K562 (cell line): ENCODE results near the gene OXSR1. TPM values are rescaled to one million over a fixed set of nuclear protein-coding genes. Genes with fewer than 3 reads are reported as not detected.

Source experiments
- CBX8 ChIP-seq: fragments of 200-600 bp; sonication (generic); IDR thresholded peaks from 2 replicates; pipeline ENCODE4 v1.6.1; 2012; ENCODE audit warnings: borderline replicate concordance, mixed run types, low read depth, mild to moderate bottlenecking, moderate library complexity, mixed read lengths, low read length, control low read depth, inconsistent platforms; ENCODE audit not compliant: poor library complexity, severe bottlenecking; ENCODE audit errors: extremely low read depth
- CHCHD3 ChIP-seq: fragments of 250-450 bp; sonication (Bioruptor Pico); IDR thresholded peaks from 2 replicates; pipeline ENCODE4 v2.1.2; 2022; ENCODE audit warnings: mild to moderate bottlenecking
- CREB1 ChIP-seq, 2 experiments: sonication (generic) in 1 of 2; formaldehyde crosslinking in 1 of 2; IDR thresholded peaks; 2 replicates each; pipeline versions ENCODE4 v1.6.1 to v1.8.0; 2012 to 2022; ENCODE audit warnings: inconsistent platforms in 1 of 2, mild to moderate bottlenecking in 1 of 2, missing genetic modification reagents in 1 of 2, moderate library complexity in 1 of 2
- CREB5 ChIP-seq: fragments of 250-450 bp; sonication (Bioruptor Pico); IDR thresholded peaks from 2 replicates; pipeline ENCODE4 v1.5.0; 2020; ENCODE audit warnings: mild to moderate bottlenecking
- DDX20 ChIP-seq: fragments of 450-650 bp; IDR thresholded peaks from 2 replicates; pipeline ENCODE4 v1.6.1; 2016; ENCODE audit warnings: missing genetic modification characterization, low read depth, mild to moderate bottlenecking, missing compliant biosample characterization, moderate library complexity
- ETV5 ChIP-seq: sonication (generic); formaldehyde crosslinking; IDR thresholded peaks from 2 replicates; pipeline ENCODE4 v1.4.0; 2020; ENCODE audit warnings: low read depth, mild to moderate bottlenecking, missing genetic modification reagents
- GABPB1 ChIP-seq: sonication (generic); formaldehyde crosslinking; IDR thresholded peaks from 2 replicates; pipeline ENCODE4 v1.8.0; 2022; ENCODE audit warnings: mild to moderate bottlenecking, missing genetic modification reagents
- HMG20A ChIP-seq: fragments of 450-650 bp; formaldehyde crosslinking; conservative IDR thresholded peaks from 2 replicates; pipeline ENCODE4 v1.4.0; 2020; ENCODE audit warnings: mild to moderate bottlenecking, mixed read lengths
- MAX ChIP-seq: sonication (generic); formaldehyde crosslinking; IDR thresholded peaks from 2 replicates; pipeline ENCODE4 v1.9.0; 2022; ENCODE audit warnings: mild to moderate bottlenecking, missing genetic modification reagents
- NONO ChIP-seq, 2 experiments: fragments of 200-400 bp in 1 of 2; fragments of 450-650 bp in 1 of 2; formaldehyde crosslinking in 1 of 2; IDR thresholded peaks; 2 replicates each; pipeline ENCODE4 v1.6.1; 2017; ENCODE audit warnings: low read depth in 2 of 2, mild to moderate bottlenecking in 2 of 2, moderate library complexity in 2 of 2, low read length in 1 of 2
- POLR2AphosphoS5 ChIP-seq: IDR thresholded peaks from 2 replicates; pipeline ENCODE4 v1.6.1; 2011; ENCODE audit warnings: mild to moderate bottlenecking, low read depth, low read length, moderate library complexity; ENCODE audit not compliant: control insufficient read depth, insufficient read depth
- PYGO2 ChIP-seq: fragments of 450-650 bp; IDR thresholded peaks from 2 replicates; pipeline ENCODE4 v1.6.1; 2016; ENCODE audit warnings: mild to moderate bottlenecking, missing genetic modification characterization, moderate library complexity, missing compliant biosample characterization
- SIRT6 ChIP-seq: IDR thresholded peaks from one replicate; pipeline ENCODE4 v1.6.1; 2012; ENCODE audit warnings: low read depth, mild to moderate bottlenecking, control low read depth, inconsistent platforms, low read length, moderate library complexity
- TEAD1 ChIP-seq, 2 experiments: fragments of 450-650 bp in 1 of 2; sonication (generic) in 1 of 2; formaldehyde crosslinking; IDR thresholded peaks; 2 replicates each; pipeline versions ENCODE4 v1.4.0 to v1.8.0; 2020 to 2022; ENCODE audit warnings: mild to moderate bottlenecking in 2 of 2, missing genetic modification reagents in 1 of 2
- TEAD2 ChIP-seq: fragments of 450-650 bp; IDR thresholded peaks from 2 replicates; pipeline ENCODE4 v1.6.1; 2016; ENCODE audit warnings: missing genetic modification characterization, control low read depth, missing compliant biosample characterization
- ZBTB9 ChIP-seq: fragments of 450-650 bp; formaldehyde crosslinking; IDR thresholded peaks from 2 replicates; pipeline ENCODE4 v1.4.0; 2020; ENCODE audit warnings: mild to moderate bottlenecking, moderate library complexity
- ZKSCAN1 ChIP-seq: fragments of 150-350 bp; IDR thresholded peaks from 2 replicates; pipeline ENCODE4 v1.6.1; 2016; ENCODE audit warnings: low read depth, low read length
- ZNF133 ChIP-seq: fragments of 250-450 bp; sonication (Bioruptor Pico); IDR thresholded peaks from 2 replicates; pipeline ENCODE4 v1.4.0; 2020; ENCODE audit warnings: mild to moderate bottlenecking
- ZNF175 ChIP-seq: fragments of 200-800 bp; sonication (Bioruptor generic); IDR thresholded peaks from 2 replicates; pipeline ENCODE4 v1.6.1; 2016; ENCODE audit warnings: low read depth, mild to moderate bottlenecking, missing genetic modification characterization, missing compliant biosample characterization
- ZNF511 ChIP-seq: sonication (generic); formaldehyde crosslinking; IDR thresholded peaks from 2 replicates; pipeline ENCODE4 v1.8.0; 2022; ENCODE audit warnings: mild to moderate bottlenecking, missing genetic modification reagents
- ZNF586 ChIP-seq: fragments of 450-650 bp; formaldehyde crosslinking; conservative IDR thresholded peaks from 2 replicates; pipeline ENCODE4 v1.4.0; 2020; ENCODE audit warnings: mild to moderate bottlenecking, moderate library complexity
- ZNF639 ChIP-seq, 2 experiments: fragments of 200-800 bp in 1 of 2; sonication (Bioruptor generic) in 1 of 2; sonication (generic) in 1 of 2; formaldehyde crosslinking in 1 of 2; IDR thresholded peaks in 1 of 2; conservative IDR thresholded peaks in 1 of 2; 2 replicates each; pipeline versions ENCODE4 v1.5.0 to v1.6.1; 2016 to 2020; ENCODE audit warnings: missing compliant biosample characterization in 1 of 2, missing genetic modification characterization in 1 of 2, missing genetic modification reagents in 1 of 2
- ZNF668 ChIP-seq: fragments of 250-450 bp; sonication (Bioruptor Pico); IDR thresholded peaks from 2 replicates; pipeline ENCODE4 v1.8.0; 2022; ENCODE audit warnings: mild to moderate bottlenecking, inconsistent platforms
- ZNF699 ChIP-seq: fragments of 250-450 bp; sonication (Bioruptor Pico); IDR thresholded peaks from 2 replicates; pipeline ENCODE4 v1.8.0; 2021; ENCODE audit warnings: mild to moderate bottlenecking, moderate library complexity; ENCODE audit not compliant: insufficient replicate concordance
- polyA plus RNA-seq, 8 experiments: library from polyadenylated mRNA; depleted of rRNA in 4 of 8; stranded (reverse) in 5 of 8; unstranded in 3 of 8; fragments of >200 nt; fragmentation: Nextera tagmentation in 2 of 8; fragmentation: Illumina TruSeq in 1 of 8; extraction: Ambion mirVana in 2 of 8; extraction: Trizol in 1 of 8; gene quantifications; 2 replicates each; pipeline versions ENCODE4 v1.2.1 to v1.2.3, GENCODE V29; 2011 to 2014; ENCODE audit warnings: inconsistent platforms in 1 of 8, missing spikeins in 1 of 8
- total RNA-seq, 7 experiments: library from RNA; depleted of rRNA in 6 of 7; stranded (reverse); fragments of >200 nt in 6 of 7; fragmentation: Illumina TruSeq in 2 of 7; extraction: Trizol in 2 of 7; gene quantifications; 2 replicates each; pipeline versions ENCODE4 v1.2.1 to v1.2.3, GENCODE V29; 2011 to 2021; ENCODE audit warnings: low replicate concordance in 1 of 7

Gene OXSR1
- total and polyA plus RNA-seq, 9 of the 15 experiments (the other 6 are each of a cell fraction or from before 2014, with no cell fraction given) = 15.7 to 87.6 (median 48.7) TPM

GRCh38 chr3:38164643-38164951, 740 bp upstream of the OXSR1 start (continued):
- no peak for TF ChIP-seq CBX8
- TF ChIP-seq CHCHD3 (CRISPR knock-in tag) = no peak
- TF ChIP-seq DDX20 (tag) = no peak
- TF ChIP-seq ETV5 (CRISPR knock-in tag) = no peak
- no peak for TF ChIP-seq GABPB1 (CRISPR knock-in tag)
- TF ChIP-seq ZNF511 = 0 out of 2 replicates have a peak, but pooled peaks have one; percentile 10
- TF ChIP-seq ZKSCAN1 = no peak
- no peak for TF ChIP-seq SIRT6
- TF ChIP-seq MAX (CRISPR knock-in tag) = no peak
- TF ChIP-seq TEAD1 (CRISPR knock-in tag; IDR thresholded peaks at IDR 0.05) = peak in 1 of 2 experiments; percentile 62; a peak in 2 of 4 replicates
- no peak for TF ChIP-seq ZNF699 (CRISPR knock-in tag)
- peak; percentile 18; the same call in 1 of the 2 replicates for TF ChIP-seq ZBTB9 (CRISPR knock-in tag)
- TF ChIP-seq ZNF586 (CRISPR knock-in tag) = no peak
- no peak for TF ChIP-seq ZNF639 (CRISPR knock-in tag; conservative IDR thresholded peaks at IDR 0.05 in 1 of 2, IDR thresholded peaks at IDR 0.05 in 1 of 2)
- TF ChIP-seq HMG20A (CRISPR knock-in tag) = no peak
- no peak for TF ChIP-seq TEAD2
- TF ChIP-seq POLR2AphosphoS5 = peak; percentile 35
- TF ChIP-seq PYGO2 (tag) = no peak
- no peak for TF ChIP-seq NONO (IDR thresholded peaks at IDR 0.05; ENCODE audit: low read depth in 2 of 2, low read length in 1 of 2)
- TF ChIP-seq ZNF133 (CRISPR knock-in tag) = no peak
- TF ChIP-seq CREB1 (IDR thresholded peaks at IDR 0.05) = no peak
- TF ChIP-seq CREB1 (CRISPR knock-in tag; IDR thresholded peaks at IDR 0.05) = no peak
- TF ChIP-seq CREB5 (CRISPR knock-in tag) = no peak
- 0 out of 2 replicates have a peak, but pooled peaks have one; percentile 8 for TF ChIP-seq ZNF668 (CRISPR knock-in tag)
- no peak for TF ChIP-seq ZNF175 (CRISPR knock-in tag)
